GM10266 (cell line): ENCODE measurements around the gene EPYC.

Experiments
- DNase-seq: peaks from one replicate; pipeline ENCODE4 v3.0.0; 2012; ENCODE audit errors: extremely low spot score
- TF ChIP-seq, protein P1 (sequence below): IDR thresholded peaks from 2 replicates; pipeline ENCODE4 v1.5.1; 2012; ENCODE audit warnings: mild to moderate bottlenecking, low read depth; ENCODE audit not compliant: control insufficient read depth, insufficient read depth; ENCODE audit errors: missing control alignments

EPYC gene

DNA sequence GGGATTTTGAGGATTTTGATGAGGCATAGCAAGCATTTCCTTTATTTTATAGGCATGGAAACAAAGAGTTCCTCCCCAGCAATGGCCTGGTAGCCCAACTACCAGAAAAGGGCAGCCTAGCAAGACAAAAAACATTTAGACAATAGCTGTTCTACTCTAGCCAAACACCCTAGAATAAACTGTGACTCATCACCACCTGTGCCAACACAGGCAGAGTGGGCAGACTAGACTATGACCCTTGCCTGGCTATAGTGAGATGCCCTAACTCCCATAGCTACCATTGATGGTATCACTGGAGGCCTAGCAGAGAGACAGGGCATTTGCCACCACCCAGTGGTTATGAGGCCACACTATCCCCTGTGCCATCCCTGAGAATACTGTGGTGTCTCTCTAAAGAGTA is 34.3 kb downstream of the EPYC start:
- no peak for DNase-seq

DNA sequence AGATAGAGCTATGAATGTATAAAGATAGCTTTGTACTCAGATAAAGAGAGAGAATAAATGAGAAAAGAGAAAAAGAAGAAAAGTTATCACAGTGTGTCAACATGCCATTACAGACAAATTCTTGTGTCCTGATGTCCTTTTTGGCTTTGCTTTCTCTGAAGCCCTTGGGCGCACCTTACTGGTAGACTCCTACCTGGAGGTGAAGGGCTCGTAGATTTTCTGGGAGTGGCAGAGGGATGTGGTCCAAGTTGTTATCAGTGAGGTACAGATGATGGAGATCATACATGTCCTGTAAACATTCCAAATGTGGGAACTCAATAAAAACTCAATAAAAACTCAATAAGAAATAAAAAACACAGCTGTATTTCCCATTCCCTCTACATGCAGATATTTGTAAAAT is 34.9 kb downstream of the EPYC start:
- DNase-seq = no peak
- TF ChIP-seq, protein P1, sequence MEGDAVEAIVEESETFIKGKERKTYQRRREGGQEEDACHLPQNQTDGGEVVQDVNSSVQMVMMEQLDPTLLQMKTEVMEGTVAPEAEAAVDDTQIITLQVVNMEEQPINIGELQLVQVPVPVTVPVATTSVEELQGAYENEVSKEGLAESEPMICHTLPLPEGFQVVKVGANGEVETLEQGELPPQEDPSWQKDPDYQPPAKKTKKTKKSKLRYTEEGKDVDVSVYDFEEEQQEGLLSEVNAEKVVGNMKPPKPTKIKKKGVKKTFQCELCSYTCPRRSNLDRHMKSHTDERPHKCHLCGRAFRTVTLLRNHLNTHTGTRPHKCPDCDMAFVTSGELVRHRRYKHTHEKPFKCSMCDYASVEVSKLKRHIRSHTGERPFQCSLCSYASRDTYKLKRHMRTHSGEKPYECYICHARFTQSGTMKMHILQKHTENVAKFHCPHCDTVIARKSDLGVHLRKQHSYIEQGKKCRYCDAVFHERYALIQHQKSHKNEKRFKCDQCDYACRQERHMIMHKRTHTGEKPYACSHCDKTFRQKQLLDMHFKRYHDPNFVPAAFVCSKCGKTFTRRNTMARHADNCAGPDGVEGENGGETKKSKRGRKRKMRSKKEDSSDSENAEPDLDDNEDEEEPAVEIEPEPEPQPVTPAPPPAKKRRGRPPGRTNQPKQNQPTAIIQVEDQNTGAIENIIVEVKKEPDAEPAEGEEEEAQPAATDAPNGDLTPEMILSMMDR = no peak

More for the DNA sequence above, 34.3 kb downstream of the EPYC start:
- TF ChIP-seq, protein P1 = no peak

GRCh38 chr12:90969346-90969745 is 35.4 kb downstream of the EPYC start:
- DNase-seq = no peak
- TF ChIP-seq, protein P1 = no peak

GRCh38 chr12:90965204-90965603 is 39.6 kb downstream of the EPYC start:
- DNase-seq = no peak
- TF ChIP-seq, protein P1 = no peak

GRCh38 chr12:90964616-90965015 is 40.2 kb downstream of the EPYC start:
- TF ChIP-seq, protein P1 = no peak
- DNase-seq = no peak

GRCh38 chr12:90963946-90964345 is 40.8 kb downstream of the EPYC start:
- TF ChIP-seq, protein P1 = no peak
- DNase-seq = no peak

DNA sequence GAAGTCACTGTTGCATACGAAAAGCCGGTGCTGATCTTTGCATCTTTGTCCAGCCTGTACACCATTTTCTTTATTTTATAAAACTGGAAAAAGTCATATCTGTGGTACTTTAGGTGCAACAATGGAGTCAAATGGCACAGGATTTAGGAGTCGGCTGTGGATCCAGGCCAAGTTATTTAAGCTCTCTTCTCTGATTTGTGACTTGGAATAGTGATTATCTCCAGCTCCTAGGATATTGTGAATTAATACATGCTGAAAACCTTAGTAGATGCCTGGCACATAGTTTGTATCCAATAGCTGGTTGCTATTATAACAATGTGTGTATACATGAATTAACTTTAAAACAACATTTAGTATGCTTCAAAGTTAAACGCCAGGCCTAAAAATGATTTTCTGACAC is 43.6 kb downstream of the EPYC start:
- TF ChIP-seq, protein P1 = no peak
- no peak for DNase-seq
